ENCODE measurements around the gene SLC6A6.

The SLC6A6 gene

DNA sequence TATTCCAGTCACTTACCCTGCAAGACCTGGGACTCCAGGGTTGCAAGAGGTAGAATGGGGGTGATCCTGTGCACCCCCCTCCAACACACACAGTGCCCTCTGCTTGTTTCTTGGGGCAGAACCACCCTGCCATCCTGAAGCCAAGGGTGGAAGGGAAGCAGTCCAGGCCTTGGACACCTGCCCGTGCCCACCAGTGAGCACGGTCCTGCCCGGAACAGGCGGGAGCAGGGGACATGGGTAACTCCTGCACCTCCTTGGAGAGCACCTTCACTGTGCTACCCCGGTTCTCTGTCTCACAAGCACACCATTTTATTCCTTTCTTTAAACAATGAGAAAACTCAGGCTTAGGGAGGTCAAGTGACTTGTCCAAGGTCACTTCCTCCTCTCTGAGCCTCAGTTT, 57.0 kb downstream of the SLC6A6 start:
- Histone ChIP-seq H3K27ac (ENCODE audit: low read depth, low read length) (no peak overlapping the region), H3K36me3 (ENCODE audit: control insufficient read depth, insufficient read depth, low read length) (peaks cover 2% of the 10 kb centered on the region), H3K27me3 (ENCODE audit: control insufficient read depth, insufficient read depth, low read length) (no peaks in the 10 kb centered on the region), H3K9ac (ENCODE audit: low read length) (no peak overlapping the region), H3K4me1 (ENCODE audit: control insufficient read depth, insufficient read depth, low read length) (no peaks in the 10 kb centered on the region), H3K4me3 (ENCODE audit: low read length) (no peak overlapping the region)

DNA sequence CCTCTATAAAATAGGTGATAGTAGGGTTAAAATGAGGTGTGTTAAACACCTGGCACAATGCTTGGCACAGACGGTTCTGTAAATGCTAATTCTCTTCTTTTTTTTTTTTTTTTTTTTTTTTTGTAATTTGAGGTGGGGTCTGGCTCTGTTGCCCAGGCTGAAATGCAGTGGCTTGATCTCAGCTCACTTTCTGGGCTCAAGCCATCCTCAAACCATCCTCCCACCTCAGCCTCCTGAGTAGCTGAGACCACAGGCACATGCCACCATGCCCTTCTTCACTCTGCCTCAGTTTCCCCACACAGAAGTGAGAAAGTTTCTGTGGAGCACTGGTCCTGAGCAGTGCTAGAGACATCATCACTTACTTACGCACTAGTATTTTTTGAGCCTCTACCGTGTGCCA, 57.4 kb downstream of the SLC6A6 start:
- peaks cover 2% of the 10 kb centered on the region for H3K36me3 ChIP-seq (ENCODE audit: control insufficient read depth, insufficient read depth, low read length)
- H3K4me1 ChIP-seq (ENCODE audit: control insufficient read depth, insufficient read depth, low read length), result no peaks in the 10 kb centered on the region
- no peaks in the 10 kb centered on the region for H3K27me3 ChIP-seq (ENCODE audit: control insufficient read depth, insufficient read depth, low read length)
- H3K27ac ChIP-seq (ENCODE audit: low read depth, low read length), result no peak overlapping the region
- no peak overlapping the region for H3K9ac ChIP-seq (ENCODE audit: low read length)
- no peak overlapping the region for H3K4me3 ChIP-seq (ENCODE audit: low read length)

DNA sequence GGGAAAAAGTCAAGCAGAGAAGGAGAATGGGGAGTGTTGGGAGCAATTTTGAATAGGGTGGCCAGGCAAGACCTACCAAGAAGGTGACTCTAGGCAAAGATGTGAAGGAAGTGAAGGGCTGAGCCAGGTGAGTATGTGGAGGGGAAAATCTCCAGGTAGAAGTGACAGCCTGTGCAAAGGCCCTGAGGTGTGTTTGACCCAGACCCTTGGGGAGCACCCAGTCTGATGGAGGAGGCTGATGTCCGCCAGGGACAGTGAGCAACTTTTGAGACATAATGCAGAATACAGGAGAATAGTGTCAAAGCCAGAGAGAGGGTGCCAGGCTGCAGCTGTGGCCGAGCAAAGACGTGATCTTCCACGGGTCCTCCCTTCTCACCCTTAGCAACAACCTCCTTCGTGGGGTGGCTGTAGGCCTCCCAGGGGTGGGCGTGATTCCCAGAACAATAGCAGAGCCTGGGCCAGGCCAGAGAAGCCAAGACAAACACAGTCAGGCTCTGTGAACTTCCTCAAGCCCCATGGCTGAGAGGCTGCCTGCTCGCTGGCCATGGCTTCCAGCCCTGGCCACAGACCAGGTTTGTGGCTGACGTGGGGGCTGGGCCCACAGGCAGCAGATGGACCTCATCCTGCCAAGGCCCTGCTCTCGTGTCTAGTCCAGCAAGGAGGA, 58.1 kb downstream of the SLC6A6 start:
- H3K27me3 ChIP-seq (ENCODE audit: control insufficient read depth, insufficient read depth, low read length), result no peaks in the 10 kb centered on the region
- no peak overlapping the region for H3K4me3 ChIP-seq (ENCODE audit: low read length)
- H3K9ac ChIP-seq (ENCODE audit: low read length), result no peak overlapping the region
- peaks cover 2% of the 10 kb centered on the region for H3K36me3 ChIP-seq (ENCODE audit: control insufficient read depth, insufficient read depth, low read length)
- no peak overlapping the region for H3K27ac ChIP-seq (ENCODE audit: low read depth, low read length)
- no peaks in the 10 kb centered on the region for H3K4me1 ChIP-seq (ENCODE audit: control insufficient read depth, insufficient read depth, low read length)

DNA sequence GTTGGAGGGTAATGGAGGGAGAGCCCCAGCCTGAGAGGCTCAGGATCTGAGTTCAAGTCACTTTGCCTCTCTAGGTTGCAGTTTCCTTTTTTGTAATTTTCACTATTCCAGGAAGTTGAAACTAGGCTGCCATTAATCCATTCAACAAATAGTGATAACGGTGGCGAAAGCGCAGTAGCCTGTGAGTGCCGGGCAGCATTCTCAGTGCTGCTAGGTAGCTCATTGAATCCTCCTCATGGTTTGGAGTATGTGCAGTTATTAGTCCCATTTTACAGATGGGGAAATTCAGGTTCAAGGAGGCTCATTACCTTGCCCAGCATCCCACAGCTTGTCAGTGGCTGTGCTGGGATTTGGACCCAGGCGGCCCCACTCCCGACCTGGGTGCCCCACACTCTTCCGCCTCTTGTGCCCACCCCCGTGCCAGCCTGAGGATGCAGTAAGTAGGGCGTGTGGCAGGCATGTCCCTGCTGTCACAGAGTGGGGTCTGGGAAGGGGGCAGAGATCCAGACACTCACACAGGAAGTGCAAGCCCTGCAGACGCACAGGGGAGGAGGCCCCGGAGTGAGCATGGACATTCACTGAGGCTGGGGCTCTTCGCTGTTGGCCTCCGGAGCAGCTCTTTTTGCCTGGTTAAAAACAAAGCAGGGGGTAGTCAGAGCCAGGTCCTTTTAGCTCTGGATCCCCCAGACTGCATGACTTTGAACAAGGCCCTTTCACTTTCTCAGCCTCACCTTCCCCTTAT, 58.8 kb downstream of the SLC6A6 start:
- peaks cover 2% of the 10 kb centered on the region for H3K36me3 ChIP-seq (ENCODE audit: control insufficient read depth, insufficient read depth, low read length)
- H3K27ac ChIP-seq (ENCODE audit: low read depth, low read length), result no peak overlapping the region
- H3K9ac ChIP-seq (ENCODE audit: low read length), result no peak overlapping the region
- H3K4me1 ChIP-seq (ENCODE audit: control insufficient read depth, insufficient read depth, low read length), result no peaks in the 10 kb centered on the region
- H3K4me3 ChIP-seq (ENCODE audit: low read length), result no peak overlapping the region
- H3K27me3 ChIP-seq (ENCODE audit: control insufficient read depth, insufficient read depth, low read length), result no peaks in the 10 kb centered on the region

DNA sequence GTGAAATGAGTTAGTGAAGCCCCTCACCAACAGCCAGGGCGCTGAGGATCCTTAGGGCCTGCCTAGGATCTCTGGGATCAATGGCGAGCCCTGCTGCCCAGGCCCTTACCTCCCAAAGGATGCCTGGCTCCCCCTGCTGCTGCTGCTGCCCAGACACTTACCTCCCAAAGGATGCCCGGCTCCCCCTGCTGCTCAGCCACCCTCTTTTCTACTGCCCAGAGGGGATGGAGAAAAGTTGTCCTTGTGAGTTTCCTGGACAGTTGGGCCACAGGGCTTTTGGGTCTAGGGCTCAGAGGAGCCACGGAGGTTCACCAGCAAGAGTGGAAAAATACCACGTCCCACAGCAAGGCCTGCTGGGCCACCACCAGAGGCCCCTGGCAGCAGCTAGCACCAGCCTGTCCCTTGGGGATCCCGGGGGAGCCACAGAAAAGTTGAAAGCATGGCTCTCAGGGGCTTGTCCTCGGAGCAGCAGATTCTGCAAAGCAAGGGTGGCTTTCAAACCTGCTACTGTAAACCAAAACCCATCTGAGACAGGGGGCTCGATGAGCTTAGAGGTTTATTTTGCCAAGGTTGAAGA, 59.4 kb downstream of the SLC6A6 start:
- H3K4me1 ChIP-seq (ENCODE audit: control insufficient read depth, insufficient read depth, low read length), result no peaks in the 10 kb centered on the region
- H3K36me3 ChIP-seq (ENCODE audit: control insufficient read depth, insufficient read depth, low read length), result peaks cover 2% of the 10 kb centered on the region
- no peaks in the 10 kb centered on the region for H3K27me3 ChIP-seq (ENCODE audit: control insufficient read depth, insufficient read depth, low read length)
- no peak overlapping the region for H3K4me3 ChIP-seq (ENCODE audit: low read length)
- H3K9ac ChIP-seq (ENCODE audit: low read length), result no peak overlapping the region
- no peak overlapping the region for H3K27ac ChIP-seq (ENCODE audit: low read depth, low read length)

DNA sequence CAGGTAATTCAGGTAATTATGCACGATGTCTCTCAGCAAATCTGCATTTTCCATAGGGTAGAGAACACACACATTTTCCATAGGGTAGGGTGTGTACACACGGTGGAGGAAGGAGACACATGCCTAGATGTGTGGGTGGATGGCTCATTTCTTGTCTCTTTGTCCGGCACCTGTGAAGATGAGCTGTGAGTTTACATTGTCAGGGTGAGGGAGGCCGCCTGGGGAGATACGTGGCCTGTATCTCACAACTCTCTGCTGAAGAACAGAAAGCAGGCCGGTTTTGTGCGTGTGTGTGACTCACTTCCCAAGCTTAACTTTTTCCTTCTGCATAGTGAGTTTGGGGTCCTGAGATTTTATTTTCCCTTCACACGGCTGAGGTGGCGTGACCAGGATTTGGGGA, 60.3 kb downstream of the SLC6A6 start:
- Histone ChIP-seq H3K27me3 (ENCODE audit: control insufficient read depth, insufficient read depth, low read length) (no peaks in the 10 kb centered on the region), H3K4me3 (ENCODE audit: low read length) (no peak overlapping the region), H3K9ac (ENCODE audit: low read length) (no peak overlapping the region), H3K36me3 (ENCODE audit: control insufficient read depth, insufficient read depth, low read length) (peaks cover 2% of the 10 kb centered on the region), H3K27ac (ENCODE audit: low read depth, low read length) (no peak overlapping the region), H3K4me1 (ENCODE audit: control insufficient read depth, insufficient read depth, low read length) (no peaks in the 10 kb centered on the region)

DNA sequence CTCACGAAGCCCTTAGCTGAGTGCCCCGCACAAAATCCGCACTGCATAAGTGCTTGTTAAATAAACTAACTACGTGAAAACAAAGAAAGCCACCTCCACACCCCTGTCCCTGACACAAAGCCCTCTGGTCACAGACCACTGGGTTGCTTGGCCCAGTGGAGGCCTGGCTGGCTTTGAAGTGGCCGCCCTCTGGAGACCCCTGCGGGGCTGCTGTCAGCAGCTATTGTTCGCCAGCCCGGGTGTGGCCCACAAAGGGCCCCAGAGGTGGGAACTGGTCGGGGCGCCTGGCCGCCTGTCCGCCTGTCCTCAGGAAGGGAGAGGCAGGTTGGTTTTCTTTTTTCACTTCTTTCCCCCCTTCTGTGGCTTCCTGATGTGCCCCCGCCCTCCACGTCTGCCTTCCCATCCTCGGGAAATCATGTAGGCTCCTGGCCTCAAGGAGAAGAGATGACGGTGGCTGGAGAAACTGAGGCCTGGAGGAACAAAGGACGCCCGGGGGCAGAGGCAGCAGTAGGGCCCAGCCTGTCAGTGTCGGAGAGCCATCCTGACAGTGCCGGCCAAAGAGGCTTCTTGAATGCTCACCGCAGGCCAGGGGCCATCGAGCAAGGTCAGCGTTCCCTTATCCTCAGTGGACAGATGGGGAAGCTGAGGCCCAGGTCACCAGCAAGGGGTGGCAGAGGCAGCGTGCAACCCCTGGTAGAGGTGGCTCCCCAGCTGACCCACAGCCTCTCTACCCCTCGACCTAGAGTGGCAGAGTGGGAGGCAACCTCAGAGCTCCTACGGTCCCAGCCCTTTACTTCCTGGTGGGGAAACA, 61.1 kb downstream of the SLC6A6 start:
- no peak overlapping the region for H3K27ac ChIP-seq (ENCODE audit: low read depth, low read length)
- no peaks in the 10 kb centered on the region for H3K4me1 ChIP-seq (ENCODE audit: control insufficient read depth, insufficient read depth, low read length)
- no peak overlapping the region for H3K4me3 ChIP-seq (ENCODE audit: low read length)
- H3K9ac ChIP-seq (ENCODE audit: low read length), result no peak overlapping the region
- no peaks in the 10 kb centered on the region for H3K27me3 ChIP-seq (ENCODE audit: control insufficient read depth, insufficient read depth, low read length)
- H3K36me3 ChIP-seq (ENCODE audit: control insufficient read depth, insufficient read depth, low read length), result peaks cover 2% of the 10 kb centered on the region

DNA sequence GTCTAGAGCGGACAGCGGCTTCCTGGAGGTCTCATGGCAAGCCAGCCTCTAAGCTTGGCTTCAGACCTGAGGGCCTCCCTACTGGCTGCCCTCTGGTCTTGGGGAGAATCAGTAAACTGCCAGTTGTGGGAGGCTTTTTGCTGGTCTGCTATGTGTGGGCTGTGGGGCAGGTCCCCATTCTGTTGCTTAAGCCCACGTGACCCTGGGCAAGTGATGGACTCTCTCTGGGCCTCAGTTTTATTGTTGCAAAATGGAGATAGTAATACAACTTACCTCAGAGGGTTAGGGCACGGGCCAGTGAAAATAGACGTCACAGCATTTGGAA, 61.7 kb downstream of the SLC6A6 start:
- Histone ChIP-seq H3K36me3 (ENCODE audit: control insufficient read depth, insufficient read depth, low read length) (peaks cover 2% of the 10 kb centered on the region), H3K9ac (ENCODE audit: low read length) (no peak overlapping the region), H3K27me3 (ENCODE audit: control insufficient read depth, insufficient read depth, low read length) (no peaks in the 10 kb centered on the region), H3K27ac (ENCODE audit: low read depth, low read length) (no peak overlapping the region), H3K4me3 (ENCODE audit: low read length) (no peak overlapping the region), H3K4me1 (ENCODE audit: control insufficient read depth, insufficient read depth, low read length) (no peaks in the 10 kb centered on the region)

DNA sequence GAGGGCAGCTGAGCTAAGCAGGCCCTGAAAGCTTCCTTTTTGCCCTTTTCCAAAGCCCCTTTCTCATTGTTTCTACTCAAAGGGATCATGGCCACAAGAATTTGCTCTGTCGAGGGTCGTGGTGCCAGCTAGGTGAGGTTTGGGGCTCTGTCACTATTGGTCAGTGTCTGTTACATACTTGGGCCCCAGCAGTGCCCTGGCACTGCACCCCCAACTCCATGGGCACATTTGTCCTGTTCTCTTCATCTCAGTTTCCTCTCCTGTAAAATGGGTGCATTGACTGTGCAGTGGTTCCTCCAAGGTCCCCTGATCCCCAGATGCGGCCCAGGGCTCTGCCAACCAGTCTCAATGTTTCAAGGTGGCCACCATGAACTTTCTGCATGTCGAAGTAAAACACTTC, 62.1 kb downstream of the SLC6A6 start:
- no peak overlapping the region for H3K4me3 ChIP-seq (ENCODE audit: low read length)
- no peak overlapping the region for H3K9ac ChIP-seq (ENCODE audit: low read length)
- no peaks in the 10 kb centered on the region for H3K27me3 ChIP-seq (ENCODE audit: control insufficient read depth, insufficient read depth, low read length)
- peaks cover 2% of the 10 kb centered on the region for H3K36me3 ChIP-seq (ENCODE audit: control insufficient read depth, insufficient read depth, low read length)
- H3K4me1 ChIP-seq (ENCODE audit: control insufficient read depth, insufficient read depth, low read length), result no peaks in the 10 kb centered on the region
- H3K27ac ChIP-seq (ENCODE audit: low read depth, low read length), result no peak overlapping the region

DNA sequence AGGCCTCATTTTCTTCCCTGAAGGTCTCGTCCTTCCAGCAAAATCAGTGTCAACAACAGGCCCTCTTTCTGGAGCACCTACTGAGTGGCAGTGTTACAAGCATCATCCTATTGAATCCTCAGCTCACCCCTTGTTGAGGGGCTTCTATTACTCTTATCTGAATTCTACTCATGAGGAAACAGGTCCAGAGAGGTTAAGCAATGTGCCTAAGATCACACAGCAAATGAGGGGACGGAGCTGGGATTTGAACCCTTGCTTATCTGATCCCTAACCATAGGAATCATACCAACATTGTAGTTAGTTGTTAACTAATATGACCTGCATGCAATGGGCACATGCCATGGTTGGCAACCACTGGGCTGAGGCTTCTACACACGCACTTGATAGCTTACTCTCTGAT, 63.0 kb downstream of the SLC6A6 start:
- Histone ChIP-seq H3K27ac (ENCODE audit: low read depth, low read length) (no peak overlapping the region), H3K36me3 (ENCODE audit: control insufficient read depth, insufficient read depth, low read length) (peaks cover 2% of the 10 kb centered on the region)

DNA sequence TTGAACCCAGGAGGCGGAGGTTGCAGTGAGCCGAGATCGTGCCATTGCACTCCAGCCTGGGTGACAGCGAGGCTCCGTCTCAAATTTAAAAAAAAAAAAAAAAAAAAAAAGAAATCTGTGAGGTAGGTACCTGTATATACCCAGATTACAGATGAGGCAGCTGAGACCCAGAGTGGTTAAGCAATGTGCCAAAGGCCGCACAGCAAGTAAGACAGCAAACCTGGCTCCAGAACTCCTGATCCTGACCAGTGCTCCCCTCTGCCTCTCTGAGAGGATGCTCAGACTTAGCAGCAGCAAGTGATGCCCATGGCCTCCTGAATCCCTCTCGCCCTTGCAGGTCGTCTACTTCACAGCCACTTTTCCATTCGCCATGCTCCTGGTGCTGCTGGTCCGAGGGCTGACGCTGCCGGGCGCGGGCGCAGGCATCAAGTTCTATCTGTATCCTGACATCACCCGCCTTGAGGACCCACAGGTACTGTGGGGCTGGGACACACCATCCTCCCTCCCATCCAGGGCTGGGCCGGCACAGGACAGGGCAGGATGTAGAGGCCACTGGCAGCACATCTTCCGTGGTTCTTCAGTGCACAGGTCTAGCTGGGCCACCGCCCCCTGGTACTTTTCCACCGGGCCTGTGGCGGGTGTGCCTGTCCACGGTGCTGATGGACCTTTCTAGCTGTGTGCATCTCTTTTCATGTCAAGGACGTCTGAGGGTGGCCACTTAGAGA, 63.9 kb downstream of the SLC6A6 start:
- Histone ChIP-seq H3K27ac (ENCODE audit: low read depth, low read length) (no peak overlapping the region), H3K4me3 (ENCODE audit: low read length) (no peak overlapping the region), H3K9ac (ENCODE audit: low read length) (no peak overlapping the region), H3K27me3 (ENCODE audit: control insufficient read depth, insufficient read depth, low read length) (no peaks in the 10 kb centered on the region), H3K36me3 (ENCODE audit: control insufficient read depth, insufficient read depth, low read length) (peaks cover 2% of the 10 kb centered on the region), H3K4me1 (ENCODE audit: control insufficient read depth, insufficient read depth, low read length) (no peaks in the 10 kb centered on the region)

More for the DNA sequence above, 63.0 kb downstream of the SLC6A6 start:
- H3K27me3 ChIP-seq (ENCODE audit: control insufficient read depth, insufficient read depth, low read length), result no peaks in the 10 kb centered on the region
- no peak overlapping the region for H3K4me3 ChIP-seq (ENCODE audit: low read length)
- no peaks in the 10 kb centered on the region for H3K4me1 ChIP-seq (ENCODE audit: control insufficient read depth, insufficient read depth, low read length)
- no peak overlapping the region for H3K9ac ChIP-seq (ENCODE audit: low read length)
